ENCODE measurements around the gene NXPE4.

DNA sequence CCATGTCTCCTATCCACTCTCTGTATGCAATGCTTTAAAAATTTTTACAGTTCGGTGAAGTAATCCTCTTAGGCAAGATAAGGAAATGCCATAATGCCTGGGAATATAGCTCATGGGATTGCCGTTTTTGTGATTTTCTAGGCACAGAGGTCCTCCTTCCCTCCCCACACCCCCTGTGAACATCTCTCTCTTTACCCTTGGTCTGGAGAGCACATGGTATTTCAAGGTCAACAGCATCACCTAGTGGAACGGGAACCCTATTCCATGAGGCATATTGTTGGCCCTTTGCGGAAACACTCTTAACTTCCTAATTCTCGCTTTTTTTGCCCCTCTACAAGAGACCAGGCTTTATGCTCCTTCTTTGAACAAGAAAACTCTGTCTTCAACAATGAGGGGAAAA is 8.8 kb downstream of the NXPE4 start:
- TF ChIP-seq, protein P1, sequence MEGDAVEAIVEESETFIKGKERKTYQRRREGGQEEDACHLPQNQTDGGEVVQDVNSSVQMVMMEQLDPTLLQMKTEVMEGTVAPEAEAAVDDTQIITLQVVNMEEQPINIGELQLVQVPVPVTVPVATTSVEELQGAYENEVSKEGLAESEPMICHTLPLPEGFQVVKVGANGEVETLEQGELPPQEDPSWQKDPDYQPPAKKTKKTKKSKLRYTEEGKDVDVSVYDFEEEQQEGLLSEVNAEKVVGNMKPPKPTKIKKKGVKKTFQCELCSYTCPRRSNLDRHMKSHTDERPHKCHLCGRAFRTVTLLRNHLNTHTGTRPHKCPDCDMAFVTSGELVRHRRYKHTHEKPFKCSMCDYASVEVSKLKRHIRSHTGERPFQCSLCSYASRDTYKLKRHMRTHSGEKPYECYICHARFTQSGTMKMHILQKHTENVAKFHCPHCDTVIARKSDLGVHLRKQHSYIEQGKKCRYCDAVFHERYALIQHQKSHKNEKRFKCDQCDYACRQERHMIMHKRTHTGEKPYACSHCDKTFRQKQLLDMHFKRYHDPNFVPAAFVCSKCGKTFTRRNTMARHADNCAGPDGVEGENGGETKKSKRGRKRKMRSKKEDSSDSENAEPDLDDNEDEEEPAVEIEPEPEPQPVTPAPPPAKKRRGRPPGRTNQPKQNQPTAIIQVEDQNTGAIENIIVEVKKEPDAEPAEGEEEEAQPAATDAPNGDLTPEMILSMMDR (IDR thresholded peaks at IDR 0.05 in 4 of 5, conservative IDR thresholded peaks at IDR 0.05 in 1 of 5) = no peak
- no peak for TF ChIP-seq POLR2A (IDR thresholded peaks at IDR 0.05)

Measured in gastrocnemius medialis (tissue), 4 donors.